Aorta (tissue), 5 donors: ENCODE results near the gene FIBCD1. TPM values are rescaled to one million over a fixed set of nuclear protein-coding genes. Genes with fewer than 3 reads are reported as not detected.
A peak's percentile ranks its signal among the peaks of the same experiment; 100 is the strongest.

Source experiments
- ATAC-seq: fragments of 200-7000 bp; cut with Tn5 transposase; one replicate; pipeline ENCODE4 v1.9.1; 2022; ENCODE audit warnings: moderate library complexity; ENCODE audit not compliant: low FRiP score
- DNase-seq, 2 donors: peaks; one replicate each; pipeline ENCODE4 v3.0.0-alpha.2; 2020
- H3K27ac ChIP-seq, 2 donors: one replicate each; pipeline ENCODE4 v1.5.1; 2013; ENCODE audit warnings: low read length in 2 of 2, mild to moderate bottlenecking in 2 of 2, moderate library complexity in 2 of 2, control low read depth in 1 of 2, inconsistent platforms in 1 of 2, low read depth in 1 of 2
- H3K27me3 ChIP-seq, 2 donors: one replicate each; pipeline ENCODE4 v1.6.1; 2013; ENCODE audit warnings: control low read depth in 1 of 2, low read length in 1 of 2, mild to moderate bottlenecking in 1 of 2, moderate library complexity in 1 of 2; ENCODE audit not compliant: insufficient read depth in 2 of 2, control insufficient read depth in 1 of 2
- H3K36me3 ChIP-seq, 2 donors: one replicate each; pipeline ENCODE4 v1.6.1; 2013; ENCODE audit warnings: control low read depth in 1 of 2, low read length in 1 of 2, mild to moderate bottlenecking in 1 of 2; ENCODE audit not compliant: insufficient read depth in 2 of 2, control insufficient read depth in 1 of 2
- H3K4me1 ChIP-seq, 2 donors: one replicate each; pipeline ENCODE4 v1.6.1; 2013; ENCODE audit warnings: low read length in 2 of 2, control low read depth in 1 of 2, mild to moderate bottlenecking in 1 of 2, moderate library complexity in 1 of 2; ENCODE audit not compliant: insufficient read depth in 2 of 2, control insufficient read depth in 1 of 2
- H3K4me3 ChIP-seq, 2 donors: one replicate each; pipeline ENCODE4 v1.5.1; 2013; ENCODE audit warnings: low read length in 2 of 2, control low read depth in 1 of 2, mild to moderate bottlenecking in 1 of 2
- H3K9me3 ChIP-seq: one replicate; pipeline ENCODE4 v1.6.1; 2013; ENCODE audit warnings: mild to moderate bottlenecking, low read length; ENCODE audit not compliant: control insufficient read depth
- WGBS, 2 donors: extraction: QIAGEN DNeasy Blood & Tissue Kit; methylation state at CpG; one replicate each; pipeline ENCODE4 v1.1.7; 2013; 5-methylcytosine and 5-hydroxymethylcytosine counted together
- intact Hi-C, 2 donors: fragments of 100-400 bp; cut with DNase I; formaldehyde crosslinking; loops; one replicate each; pipeline versions ENCODE4 v1.14.2 to v1.15.0; 2022
- polyA plus RNA-seq, 2 donors: library from polyadenylated mRNA; stranded (reverse); fragments of 200-250 nt; gene quantifications; one replicate each; pipeline ENCODE4 v1.2.3, GENCODE V29; 2013
- total RNA-seq, 2 donors: library from RNA; stranded (reverse); fragmentation: NEBNext Ultra II Directional; extraction: Animal tissue kit (Norgen Biotek cat#: 25700); gene quantifications; one replicate each; pipeline ENCODE4 v1.2.1, GENCODE V29; 2021
- donor health status: healthy with polysubstance abuse.
- donor health status: Bipolar disorder and iron deficiency.
- donor health status: DM: no; HTN: no; CAD: no.
- donor health status: DM: no; HTN: no; CAD: no.
- donor health status: DM: yes; HTN: yes; CAD: no.

FIBCD1 gene
- total and polyA plus RNA-seq, 4 donors, result 0.13 TPM; not detected in 3

DNA sequence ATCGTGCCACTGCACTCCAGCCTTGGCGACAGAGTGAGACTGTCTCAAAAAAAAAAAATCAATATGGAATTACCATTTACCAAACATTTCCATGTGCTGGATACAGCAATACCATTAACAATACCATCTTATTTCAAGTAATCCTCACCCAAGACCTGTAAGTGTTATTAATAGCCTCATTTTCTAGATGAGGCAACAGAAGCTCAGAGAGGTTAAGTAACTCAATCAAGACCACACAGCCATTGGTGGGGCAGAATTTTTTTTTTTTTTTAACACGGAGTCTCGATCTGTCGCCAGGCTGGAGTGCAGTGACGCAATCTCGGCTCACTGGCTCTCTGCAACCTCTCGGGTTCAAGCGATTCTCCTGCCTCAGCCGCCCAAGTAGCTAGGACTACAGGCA, 3.6 kb upstream of the FIBCD1 start:
- H3K36me3 ChIP-seq, result no peaks in the 10 kb centered on the region
- H3K9me3 ChIP-seq, result no peaks in the 10 kb centered on the region
- no peaks in the 10 kb centered on the region for H3K27me3 ChIP-seq
- intact Hi-C loops, result loop anchor here (5.0 kb wide), 4 partner anchors 75 to 240 kb away; no protein-coding TSS in a partner anchor
- DNase-seq (no peak), ATAC-seq (no peak)
- 79 to 81% methylated on average over 10 of the region's 10 CpGs for WGBS, 2 donors
- H3K4me1 ChIP-seq, result no peaks in the 10 kb centered on the region
- no peak overlapping the region for H3K4me3 ChIP-seq
- H3K27ac ChIP-seq, result no peak overlapping the region

- Histone ChIP-seq H3K4me3 (no peak overlapping the region), H3K9me3 (no peaks in the 10 kb centered on the region), H3K27ac (no peak overlapping the region), H3K4me1 (no peaks in the 10 kb centered on the region), H3K36me3 (no peaks in the 10 kb centered on the region), H3K27me3 (no peaks in the 10 kb centered on the region)
- intact Hi-C loops, result loop anchor here (5.0 kb wide), 4 partner anchors 75 to 240 kb away; no protein-coding TSS in a partner anchor
- ATAC-seq (no peak), DNase-seq (no peak)
- WGBS, 2 donors, result 79 to 83% methylated on average over 6 of the region's 6 CpGs
Observed at GRCh38 chr9:130942084-130942483, 3.0 kb upstream of the FIBCD1 start.

- ATAC-seq, result peak; percentile 75
- Histone ChIP-seq H3K36me3 (no peaks in the 10 kb centered on the region), H3K27me3 (no peaks in the 10 kb centered on the region), H3K9me3 (no peaks in the 10 kb centered on the region), H3K4me3 (no peak overlapping the region), H3K27ac (no peak overlapping the region), H3K4me1 (no peaks in the 10 kb centered on the region)
- intact Hi-C loops, result loop anchor here (2.0 to 5.0 kb wide), 6 partner anchors 74 to 239 kb away; no protein-coding TSS in a partner anchor
- WGBS, 2 donors, result 5 to 7% methylated on average over 35 to 36 of the region's 36 CpGs
- DNase-seq, result peak; percentile 64 to 87
Observed at GRCh38 chr9:130940693-130941576, 1.9 kb upstream of the FIBCD1 start.

DNA sequence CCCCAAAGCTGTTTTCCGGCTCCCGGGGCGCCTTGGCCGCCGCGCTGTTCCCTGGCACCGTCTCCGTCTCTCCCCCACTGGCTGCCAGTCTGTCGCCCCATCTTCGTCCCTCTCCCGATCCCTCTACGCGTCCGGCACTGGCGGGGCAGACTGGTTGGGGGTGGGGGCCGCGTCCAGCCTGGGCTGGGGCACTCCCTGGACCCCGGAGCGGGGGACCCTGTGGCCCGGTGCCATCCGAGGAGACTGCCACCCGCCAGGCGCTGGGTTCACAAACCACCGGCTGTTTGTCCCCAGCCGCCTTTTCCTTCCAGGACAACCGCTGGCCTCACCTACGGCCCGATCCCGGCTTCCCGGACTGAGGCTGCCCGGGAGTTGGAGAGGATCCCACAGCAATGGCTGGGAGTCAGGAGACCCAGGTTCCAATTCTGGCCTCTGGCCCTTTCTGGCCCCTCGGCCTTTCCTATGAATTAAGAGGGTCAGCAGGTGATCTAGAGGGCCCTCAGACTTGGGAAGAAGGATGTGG, 1.0 kb upstream of the FIBCD1 start:
- no peaks in the 10 kb centered on the region for H3K36me3 ChIP-seq
- 1 to 2% methylated on average over 31 to 32 of the region's 32 CpGs for WGBS, 2 donors
- no peaks in the 10 kb centered on the region for H3K27me3 ChIP-seq
- intact Hi-C loops, result loop anchor here (2.0 to 5.0 kb wide), 6 partner anchors 73 to 238 kb away; no protein-coding TSS in a partner anchor
- no peaks in the 10 kb centered on the region for H3K9me3 ChIP-seq
- ATAC-seq (no peak), DNase-seq (peak in 1 of 2 donors; percentile 61)
- no peak overlapping the region for H3K27ac ChIP-seq
- no peaks in the 10 kb centered on the region for H3K4me1 ChIP-seq
- H3K4me3 ChIP-seq, result no peak overlapping the region

DNA sequence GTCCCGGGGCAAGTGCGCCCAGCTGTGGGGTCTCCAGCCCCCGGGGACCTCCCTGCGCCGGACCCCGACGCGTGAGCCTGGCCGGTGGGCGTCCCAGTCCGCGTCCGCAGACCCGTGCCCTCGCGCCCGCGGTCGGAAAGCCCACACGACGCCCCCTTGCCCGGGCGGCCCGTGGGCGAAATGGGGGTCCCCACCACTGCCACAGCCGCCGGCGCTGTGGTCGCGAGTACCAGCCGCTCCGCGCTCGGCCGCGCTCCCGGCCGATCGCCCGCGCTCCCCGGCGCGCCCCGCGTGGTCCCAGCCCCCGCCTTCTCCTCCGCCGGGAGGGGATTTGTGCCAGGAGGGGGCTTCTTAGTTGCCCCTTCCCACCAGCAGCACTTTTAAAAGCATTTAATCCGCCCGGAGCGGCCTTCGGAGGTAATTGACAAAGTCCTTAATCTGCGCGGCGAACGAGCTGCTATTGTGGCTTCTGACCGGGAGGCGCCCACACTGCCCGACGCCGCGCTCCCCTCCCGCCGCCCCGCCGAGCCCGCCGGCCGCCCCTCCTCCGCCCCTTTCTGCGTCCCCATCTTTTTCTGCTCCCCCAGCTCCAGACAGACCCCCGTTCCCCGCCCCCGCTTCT, 469 bp upstream of the FIBCD1 start:
- no peaks in the 10 kb centered on the region for H3K27me3 ChIP-seq
- intact Hi-C loops, result loop anchor here (2.0 to 5.0 kb wide), 6 partner anchors 72 to 237 kb away; no protein-coding TSS in a partner anchor
- 0 to 1% methylated on average over 39 to 75 of the region's 75 CpGs for WGBS, 2 donors

GRCh38 chr9:130938184-130938651, 829 bp downstream of the FIBCD1 start:
- Histone ChIP-seq H3K9me3 (no peaks in the 10 kb centered on the region), H3K4me1 (no peaks in the 10 kb centered on the region), H3K27me3 (no peaks in the 10 kb centered on the region), H3K4me3 (peak overlapping the region; percentile 31 to 33), H3K27ac (no peak overlapping the region), H3K36me3 (no peaks in the 10 kb centered on the region)
- intact Hi-C loops, result no loop called here
- DNase-seq (no peak), ATAC-seq (no peak)
- WGBS, 2 donors, result 2% methylated on average over 31 to 52 of the region's 52 CpGs

More for the DNA sequence above, 469 bp upstream of the FIBCD1 start:
- Histone ChIP-seq H3K36me3 (no peaks in the 10 kb centered on the region), H3K9me3 (no peaks in the 10 kb centered on the region), H3K4me1 (no peaks in the 10 kb centered on the region), H3K27ac (no peak overlapping the region), H3K4me3 (peak overlapping the region; percentile 31 to 33)
- ATAC-seq (no peak), DNase-seq (no peak)

- Histone ChIP-seq H3K36me3 (no peaks in the 10 kb centered on the region), H3K27ac (no peak overlapping the region), H3K27me3 (no peaks in the 10 kb centered on the region), H3K4me1 (no peaks in the 10 kb centered on the region), H3K9me3 (no peaks in the 10 kb centered on the region), H3K4me3 (no peak overlapping the region)
- intact Hi-C loops, result no loop called here
- DNase-seq (no peak), ATAC-seq (no peak)
- 63 to 64% methylated on average over 23 of the region's 23 CpGs for WGBS, 2 donors
Observed at GRCh38 chr9:130937146-130938076, 1.6 kb downstream of the FIBCD1 start.
